ENCODE measurements around the gene MCF2L2.

GRCh38 chr3:183212096-183212495, 216.3 kb downstream of the MCF2L2 start:
- TF ChIP-seq RARB (CRISPR knock-in tag; IDR thresholded peaks at IDR 0.05) (no peak), CSRNP3 (CRISPR knock-in tag; IDR thresholded peaks at IDR 0.05) (no peak), GLIS3 (CRISPR knock-in tag; IDR thresholded peaks at IDR 0.05) (no peak), ARNTL (CRISPR knock-in tag; IDR thresholded peaks at IDR 0.05; ENCODE audit: borderline replicate concordance, low read depth) (no peak)
- TF ChIP-seq, protein P1, sequence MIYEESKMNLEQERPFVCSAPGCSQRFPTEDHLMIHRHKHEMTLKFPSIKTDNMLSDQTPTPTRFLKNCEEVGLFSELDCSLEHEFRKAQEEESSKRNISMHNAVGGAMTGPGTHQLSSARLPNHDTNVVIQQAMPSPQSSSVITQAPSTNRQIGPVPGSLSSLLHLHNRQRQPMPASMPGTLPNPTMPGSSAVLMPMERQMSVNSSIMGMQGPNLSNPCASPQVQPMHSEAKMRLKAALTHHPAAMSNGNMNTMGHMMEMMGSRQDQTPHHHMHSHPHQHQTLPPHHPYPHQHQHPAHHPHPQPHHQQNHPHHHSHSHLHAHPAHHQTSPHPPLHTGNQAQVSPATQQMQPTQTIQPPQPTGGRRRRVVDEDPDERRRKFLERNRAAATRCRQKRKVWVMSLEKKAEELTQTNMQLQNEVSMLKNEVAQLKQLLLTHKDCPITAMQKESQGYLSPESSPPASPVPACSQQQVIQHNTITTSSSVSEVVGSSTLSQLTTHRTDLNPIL (CRISPR knock-in tag; IDR thresholded peaks at IDR 0.05; ENCODE audit: low read depth), result no peak

Data from SK-N-SH treated with all-trans-retinoic acid at 6 μM for 48 hours (cell line).